ENCODE measurements around the gene PAF1.

The PAF1 gene

GRCh38 chr19:39403331-39404312, 12.7 kb upstream of the PAF1 start:
- Histone ChIP-seq H3K27me3 (ENCODE audit: insufficient read depth, poor library complexity, severe bottlenecking) (no peaks in the 10 kb centered on the region), H3K4me3 (replicated peaks; ENCODE audit: insufficient read depth, low read length) (peak overlapping the region; percentile 28), H3K27ac (replicated peaks) (peak overlapping the region; percentile 91)
- TF ChIP-seq CTCF (IDR thresholded peaks at IDR 0.05; ENCODE audit: insufficient read depth, low read length) (no peak), POLR2AphosphoS5 (IDR thresholded peaks at IDR 0.05; ENCODE audit: low read depth) (no peak), REST (IDR thresholded peaks at IDR 0.05; ENCODE audit: insufficient replicate concordance, low read depth) (no peak), GABPA (IDR thresholded peaks at IDR 0.05; ENCODE audit: low read depth) (no peak), SPI1 (IDR thresholded peaks at IDR 0.05; ENCODE audit: borderline replicate concordance, low read depth) (no peak)
- DNase-seq (ENCODE audit: low read depth in 1 of 2, low spot score in 1 of 2): peak; percentile 83 to 94

- peak; percentile 89 to 93 for DNase-seq (ENCODE audit: low read depth in 1 of 2, low spot score in 1 of 2)
- peak overlapping the region; percentile 91 for H3K27ac ChIP-seq (replicated peaks)
- H3K4me3 ChIP-seq (replicated peaks; ENCODE audit: insufficient read depth, low read length): peak overlapping the region; percentile 28
- TF ChIP-seq REST (IDR thresholded peaks at IDR 0.05; ENCODE audit: insufficient replicate concordance, low read depth) (peak; percentile 29), GABPA (IDR thresholded peaks at IDR 0.05; ENCODE audit: low read depth) (peak; percentile 29; the same call in 1 of the 2 replicates), CTCF (IDR thresholded peaks at IDR 0.05; ENCODE audit: insufficient read depth, low read length) (no peak), POLR2AphosphoS5 (IDR thresholded peaks at IDR 0.05; ENCODE audit: low read depth) (peak; percentile 82), SPI1 (IDR thresholded peaks at IDR 0.05; ENCODE audit: borderline replicate concordance, low read depth) (0 out of 2 replicates have a peak, but pooled peaks have one; percentile 21)
- H3K27me3 ChIP-seq (ENCODE audit: insufficient read depth, poor library complexity, severe bottlenecking): no peaks in the 10 kb centered on the region
Observed at GRCh38 chr19:39402346-39403300, 11.7 kb upstream of the PAF1 start.

- Histone ChIP-seq H3K4me3 (replicated peaks; ENCODE audit: insufficient read depth, low read length) (no peak overlapping the region; the same call in 1 of the 2 replicates), H3K27me3 (ENCODE audit: insufficient read depth, poor library complexity, severe bottlenecking) (no peaks in the 10 kb centered on the region), H3K27ac (replicated peaks) (peak overlapping the region; percentile 91)
- peak in 1 of 2 experiments; percentile 32 for DNase-seq (ENCODE audit: low read depth in 1 of 2, low spot score in 1 of 2)
- no peak for TF ChIP-seq GABPA (IDR thresholded peaks at IDR 0.05; ENCODE audit: low read depth)
- no peak for TF ChIP-seq REST (IDR thresholded peaks at IDR 0.05; ENCODE audit: insufficient replicate concordance, low read depth)
- no peak for TF ChIP-seq POLR2AphosphoS5 (IDR thresholded peaks at IDR 0.05; ENCODE audit: low read depth)
- no peak for TF ChIP-seq CTCF (IDR thresholded peaks at IDR 0.05; ENCODE audit: insufficient read depth, low read length)
- no peak for TF ChIP-seq SPI1 (IDR thresholded peaks at IDR 0.05; ENCODE audit: borderline replicate concordance, low read depth)
Observed at GRCh38 chr19:39401549-39402345, 10.8 kb upstream of the PAF1 start.

Data from HL-60 (cell line).